T47D (cell line): ENCODE measurements around the gene CUTA.
A peak's percentile ranks its signal among the peaks of the same experiment; 100 is the strongest.
"Not testable (repeated sequence)": the region's sequence is repeated elsewhere in the genome, so short reads cannot be mapped to it uniquely, and the experiment has no call there.

ENCODE experiments used
- DNase-seq, 2 experiments: peaks; one replicate each; pipeline versions ENCODE4 v3.0.0 to v3.0.0-alpha.2; 2011 to 2012; ENCODE audit warnings: low read depth in 1 of 2, low spot score in 1 of 2
- JUND ChIP-seq: IDR thresholded peaks from 2 replicates; pipeline ENCODE4 v1.6.1; 2012; ENCODE audit warnings: low read depth
- in situ Hi-C: cut with HindIII; loops from 2 replicates; pipeline ENCODE4 v1.10.0; 2016; ENCODE audit warnings: low sequenced_read_pairs, low pct_unique_long_range_greater_than_20kb

Gene CUTA

DNA sequence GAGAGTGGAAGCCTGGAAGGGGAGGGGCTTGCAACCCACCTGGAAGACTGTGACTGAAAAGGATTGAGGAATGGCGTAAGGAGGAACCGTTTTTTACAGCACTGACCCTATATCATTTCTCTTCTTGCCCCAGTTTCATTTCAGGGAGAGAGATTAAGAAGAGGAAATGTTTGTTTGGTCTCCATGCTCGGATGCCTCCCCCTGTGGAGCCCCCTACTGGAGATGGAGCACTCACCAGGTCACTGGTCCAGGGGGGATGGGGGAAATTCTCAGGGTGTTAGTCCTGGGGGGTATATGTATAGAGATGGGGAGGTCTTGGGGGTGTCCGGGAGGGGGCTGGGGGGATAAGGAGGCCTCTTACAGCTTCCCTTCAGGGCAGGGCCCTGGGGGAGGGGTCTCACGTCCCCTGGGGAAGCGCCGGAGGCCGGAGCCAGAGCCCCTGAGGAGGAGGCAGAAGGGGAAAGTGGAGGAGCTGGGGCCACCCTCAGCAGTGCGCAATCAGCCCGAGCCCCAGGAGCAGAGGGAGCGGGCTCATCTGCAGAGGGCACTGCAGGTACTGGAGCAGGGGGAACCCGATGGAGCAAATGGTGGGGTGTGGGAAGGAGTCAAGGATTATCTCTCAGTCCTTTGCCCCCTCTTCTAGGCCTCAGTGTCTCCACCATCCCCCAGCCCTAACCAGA lies 3.2 kb downstream of the CUTA start:
- in situ Hi-C loops: no loop called here
- no peak for DNase-seq
- no peak for TF ChIP-seq JUND

GRCh38 chr6:33413241-33414120 lies 4.4 kb downstream of the CUTA start:
- in situ Hi-C loops: no loop called here
- TF ChIP-seq JUND: no peak
- no peak for DNase-seq

- no peak for TF ChIP-seq JUND
- in situ Hi-C loops: no loop called here
These were observed 5.5 kb downstream of the CUTA start for GRCh38 chr6:33412140-33413009.

DNA sequence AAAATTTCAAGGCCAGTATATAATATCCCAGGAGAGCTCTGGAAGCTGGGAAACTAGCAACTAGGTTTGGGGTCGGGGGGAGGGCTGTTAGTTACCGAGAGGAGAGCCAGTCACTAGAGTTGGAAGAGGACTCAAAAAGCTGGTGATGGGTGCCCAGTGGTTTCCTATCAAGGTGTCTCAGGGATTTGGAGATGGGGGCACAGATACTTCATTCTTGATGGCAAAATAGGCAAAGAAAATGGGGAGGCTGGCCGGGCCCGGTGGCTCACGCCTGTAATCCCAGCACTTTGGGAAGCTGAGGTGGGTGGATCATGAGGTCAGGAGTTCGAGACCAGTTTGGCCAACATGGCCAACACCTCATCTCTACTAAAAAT lies 6.3 kb downstream of the CUTA start:
- in situ Hi-C loops: no loop called here
- DNase-seq: no peak
- no peak for TF ChIP-seq JUND

More at GRCh38 chr6:33412140-33413009, 5.5 kb downstream of the CUTA start:
- DNase-seq: no peak

DNA sequence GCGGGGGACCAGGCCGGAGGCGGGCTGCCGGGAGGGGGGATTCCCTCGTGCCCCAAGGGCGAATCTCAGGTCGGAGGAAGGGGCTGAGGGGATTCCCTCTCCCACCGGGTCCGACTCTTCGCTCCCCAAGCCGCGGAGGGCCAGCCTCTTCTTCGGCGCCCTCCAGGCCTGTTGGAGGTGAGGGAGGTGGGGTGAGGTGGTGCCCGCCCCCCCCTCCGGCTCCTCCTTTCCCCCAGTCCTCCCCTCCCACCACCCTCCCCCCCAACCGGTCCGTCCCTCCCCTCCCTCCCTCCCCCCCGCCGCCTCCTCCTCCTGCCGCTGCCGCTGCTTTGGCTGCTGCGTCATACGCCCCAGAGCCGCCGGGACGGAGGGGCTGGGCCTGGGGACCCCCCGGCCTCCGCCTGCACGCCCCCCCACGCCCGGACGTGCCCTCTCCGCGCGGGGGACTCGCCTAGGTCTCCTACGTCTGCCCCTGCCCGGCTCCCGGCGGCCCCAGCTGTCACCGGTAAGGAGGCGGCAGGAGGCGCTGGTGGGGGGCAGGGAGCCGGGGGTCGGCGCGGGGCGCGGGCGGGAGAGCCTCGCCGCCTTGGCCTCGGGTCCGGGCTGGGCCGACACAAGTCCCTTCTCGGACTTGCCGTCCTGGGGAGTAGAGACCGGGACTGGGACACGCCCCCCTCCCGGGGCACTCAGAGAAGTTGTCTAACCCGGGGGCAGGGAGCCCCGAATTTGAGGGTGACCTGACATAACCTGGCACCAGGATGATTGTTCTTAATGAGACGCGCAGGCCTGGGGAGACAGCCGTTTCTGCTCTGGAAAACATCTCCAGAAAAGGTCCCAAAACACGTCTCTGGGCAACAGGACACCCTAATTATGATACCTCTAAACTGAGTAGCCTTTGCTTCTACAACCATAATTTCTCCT lies 6.9 kb downstream of the CUTA start, which contains the start of gene PHF1:
Gene PHF1 (plus strand): TSS at position 304 of the 921 bp plus-strand sequence. CDS start 1,250 bp downstream, outside the sequence.
- peak; percentile 51 to 90 for DNase-seq
- in situ Hi-C loops: no loop called here
- no peak for TF ChIP-seq JUND

GRCh38 chr6:33410050-33410710 lies 7.7 kb downstream of the CUTA start:
- peak; percentile 60; the same call in 1 of the 2 replicates for TF ChIP-seq JUND
- DNase-seq: peak; percentile 96 to 99
- in situ Hi-C loops: no loop called here

DNA sequence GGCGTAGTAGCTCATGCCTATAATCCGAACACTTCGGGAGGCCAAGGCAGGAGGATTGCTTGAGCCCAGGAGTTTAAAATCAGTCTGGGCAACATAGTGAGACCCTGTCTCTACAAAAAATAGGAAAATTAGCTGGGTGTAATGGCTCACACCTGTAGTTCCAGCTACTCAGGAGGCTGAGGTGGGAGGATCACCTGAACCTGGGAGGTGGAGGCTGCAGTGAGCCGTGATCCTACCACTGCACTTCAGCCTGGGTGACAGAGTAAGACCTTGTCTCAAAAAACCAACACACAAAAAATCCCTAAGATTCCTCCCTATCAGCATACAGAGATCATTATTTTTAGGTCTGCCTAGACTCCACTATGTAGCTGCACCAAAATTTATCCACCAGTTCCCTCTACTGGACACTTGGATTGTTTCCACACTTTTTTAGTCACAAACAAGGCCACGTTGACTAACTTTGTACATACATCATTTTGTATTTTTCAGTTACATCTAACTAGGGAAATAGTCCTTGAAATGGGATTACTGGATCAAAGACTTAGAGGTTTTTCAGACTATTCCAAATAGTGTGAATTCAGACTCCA lies 10.7 kb downstream of the CUTA start:
- peak in 1 of 2 experiments; percentile 75 for DNase-seq
- TF ChIP-seq JUND: no peak
- in situ Hi-C loops: no loop called here

GRCh38 chr6:33406126-33406525 lies 11.8 kb downstream of the CUTA start:
- in situ Hi-C loops: no loop called here
- TF ChIP-seq JUND: no peak
- no peak for DNase-seq

DNA sequence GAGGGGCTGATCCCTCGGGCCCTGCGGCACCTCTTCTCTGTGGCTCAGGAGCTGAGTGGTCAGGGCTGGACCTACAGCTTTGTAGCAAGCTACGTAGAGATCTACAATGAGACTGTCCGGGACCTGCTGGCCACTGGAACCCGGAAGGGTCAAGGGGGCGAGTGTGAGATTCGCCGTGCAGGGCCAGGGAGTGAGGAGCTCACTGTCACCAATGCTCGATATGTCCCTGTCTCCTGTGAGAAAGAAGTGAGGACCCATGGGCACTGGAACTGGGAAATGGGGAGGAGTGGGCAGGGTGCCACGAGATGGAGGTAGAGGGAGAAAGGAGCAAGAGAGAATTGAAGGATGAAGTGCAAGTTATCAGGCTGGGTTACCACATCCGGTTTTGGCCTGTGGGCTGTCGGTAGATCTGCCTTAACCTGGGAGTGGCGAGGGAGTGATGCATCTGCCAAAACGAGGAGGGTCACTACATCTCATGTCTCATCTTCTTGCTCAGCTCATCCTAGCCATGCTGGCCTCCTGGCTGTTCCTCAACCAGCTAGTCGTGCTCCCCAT lies 12.4 kb downstream of the CUTA start:
- TF ChIP-seq JUND: no peak
- DNase-seq: no peak
- in situ Hi-C loops: no loop called here

GRCh38 chr6:33404884-33405283 lies 13.0 kb downstream of the CUTA start:
- no peak for DNase-seq
- in situ Hi-C loops: no loop called here
- no peak for TF ChIP-seq JUND

- DNase-seq, in situ Hi-C loops: not testable (repeated sequence)
These were observed 18.0 kb downstream of the CUTA start for GRCh38 chr6:33399881-33400280.

DNA sequence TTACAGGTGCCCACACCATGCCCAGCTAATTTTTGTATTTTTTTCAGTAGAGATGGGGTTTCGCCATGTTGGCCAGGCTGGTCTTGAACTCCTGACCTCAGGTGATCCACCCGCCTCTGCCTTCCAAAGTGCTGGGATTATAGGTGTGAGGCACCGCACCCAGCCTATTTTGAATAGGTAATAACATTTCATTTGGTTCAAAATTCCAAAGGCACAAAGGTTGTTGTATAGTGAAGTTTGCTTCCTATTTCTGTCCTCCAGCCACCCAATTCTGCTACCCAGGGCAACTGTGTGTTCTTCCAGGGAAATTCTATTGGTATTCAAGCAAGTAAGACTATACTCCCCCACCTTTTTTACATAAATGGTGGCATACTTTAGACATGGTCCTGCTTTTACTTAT lies 19.3 kb downstream of the CUTA start:
- in situ Hi-C loops, DNase-seq: not testable (repeated sequence)
